Natural killer cell treated with Interleukin-12 subunit alpha and Interleukin-12 subunit beta and Interleukin-15 and Interleukin-18, amount 100 ng/mL, for 72 hours (primary cell): ENCODE measurements around the gene PDE4D. TPM values are rescaled to one million over a fixed set of nuclear protein-coding genes. Genes with fewer than 3 reads are reported as not detected.
A peak's percentile ranks its signal among the peaks of the same experiment; 100 is the strongest.

Source experiments
- ATAC-seq, 2 donors: fragments of 150-1000 bp; cut with Tn5 transposase in 1 of 2; sonication (Bioruptor Pico), chemical (Tn5 transposase) in 1 of 2; 2 replicates each; pipeline ENCODE4 v1.10.0; 2021
- DNase-seq: peaks from one replicate; pipeline ENCODE4 v3.0.0; 2022; ENCODE audit warnings: low spot score
- H3K27ac Mint-ChIP-seq, 2 donors: 1 replicate in 1 of 2; 2 replicates in 1 of 2; pipeline ENCODE4 v1.8.0; 2022; ENCODE audit warnings: mixed read lengths in 2 of 2, mild to moderate bottlenecking in 1 of 2, moderate library complexity in 1 of 2
- H3K27me3 Mint-ChIP-seq, 2 donors: 1 replicate in 1 of 2; 2 replicates in 1 of 2; pipeline ENCODE4 v1.8.0; 2022; ENCODE audit warnings: mixed read lengths in 2 of 2
- H3K36me3 Mint-ChIP-seq: one replicate; pipeline ENCODE4 v1.8.0; 2022; ENCODE audit warnings: mixed read lengths
- H3K4me1 Mint-ChIP-seq, 2 donors: 1 replicate in 1 of 2; 2 replicates in 1 of 2; pipeline ENCODE4 v1.8.0; 2022; ENCODE audit warnings: low read depth in 2 of 2, mixed read lengths in 2 of 2, mild to moderate bottlenecking in 1 of 2
- H3K4me3 Mint-ChIP-seq: one replicate; pipeline ENCODE4 v1.8.0; 2022; ENCODE audit warnings: mixed read lengths
- H3K9me3 Mint-ChIP-seq: 2 replicates; pipeline ENCODE4 v1.8.0; 2022; ENCODE audit warnings: mixed read lengths
- total RNA-seq, 2 donors: library from RNA; stranded (reverse); gene quantifications; one replicate each; pipeline ENCODE4 v1.2.3, GENCODE V29; 2022

Gene PDE4D
- total RNA-seq, 2 donors from 2014 or later: 55.0 to 80.5 TPM

DNA sequence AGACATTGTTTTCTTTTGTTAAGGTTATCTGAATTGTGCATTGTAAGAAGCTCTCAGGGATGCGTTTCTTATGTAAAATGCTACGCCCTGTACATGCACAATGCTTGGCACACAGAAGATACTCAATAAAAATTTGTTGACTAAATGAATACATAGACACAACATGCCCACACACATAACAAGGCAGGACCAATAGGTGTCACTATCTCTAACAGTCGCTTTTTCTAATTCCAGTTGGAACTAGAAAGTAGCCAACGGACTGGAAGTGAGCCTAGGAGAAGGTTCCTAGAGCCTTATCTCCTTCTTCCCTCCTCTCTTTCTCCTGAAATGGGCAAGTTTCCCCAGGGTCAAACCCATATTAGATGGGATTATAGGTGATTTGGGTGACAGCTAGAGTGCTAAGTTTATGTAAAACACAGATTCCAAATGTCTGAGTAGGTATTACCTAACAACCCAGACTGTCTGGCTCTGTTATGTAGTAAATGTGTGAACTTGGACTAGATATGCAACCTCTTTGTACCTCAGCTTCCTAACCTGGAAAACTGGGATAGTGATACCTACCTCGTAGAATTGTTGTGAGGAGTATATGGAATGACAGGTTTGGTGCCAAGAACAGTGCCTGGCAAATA, 707.7 kb downstream of the PDE4D start:
- Mint-ChIP-seq H3K27me3 (peaks cover 10 to 20% of the 10 kb centered on the region in 2 donors), H3K9me3 (no peaks in the 10 kb centered on the region), H3K4me1 (peaks cover 4 to 6% of the 10 kb centered on the region in 2 donors), H3K27ac (no peak overlapping the region), H3K4me3 (no peak overlapping the region), H3K36me3 (no peaks in the 10 kb centered on the region)
- DNase-seq (no peak), ATAC-seq (no peak)

DNA sequence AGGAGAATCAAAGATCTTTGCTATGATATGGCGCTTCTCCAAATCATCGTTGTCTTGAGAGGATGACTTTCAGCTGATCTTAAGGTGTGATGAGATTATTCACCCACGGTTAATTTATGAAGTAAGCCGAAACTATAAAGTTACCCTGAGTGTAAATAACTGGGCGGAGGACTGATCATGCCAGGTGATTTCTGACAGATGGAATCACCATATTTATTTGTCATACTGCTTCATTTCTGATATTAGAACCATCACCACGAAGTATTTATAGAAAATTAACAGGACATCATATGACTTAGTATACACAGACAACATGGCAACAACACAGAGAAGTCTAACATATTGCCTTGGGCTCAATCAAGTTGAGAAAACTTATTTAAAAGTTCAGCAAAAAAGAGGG, 708.8 kb downstream of the PDE4D start:
- ATAC-seq (no peak), DNase-seq (no peak)
- Mint-ChIP-seq H3K4me3 (no peak overlapping the region), H3K9me3 (no peaks in the 10 kb centered on the region), H3K27me3 (peaks cover 10 to 20% of the 10 kb centered on the region in 2 donors), H3K36me3 (no peaks in the 10 kb centered on the region), H3K27ac (no peak overlapping the region), H3K4me1 (peaks cover 4 to 6% of the 10 kb centered on the region in 2 donors)

DNA sequence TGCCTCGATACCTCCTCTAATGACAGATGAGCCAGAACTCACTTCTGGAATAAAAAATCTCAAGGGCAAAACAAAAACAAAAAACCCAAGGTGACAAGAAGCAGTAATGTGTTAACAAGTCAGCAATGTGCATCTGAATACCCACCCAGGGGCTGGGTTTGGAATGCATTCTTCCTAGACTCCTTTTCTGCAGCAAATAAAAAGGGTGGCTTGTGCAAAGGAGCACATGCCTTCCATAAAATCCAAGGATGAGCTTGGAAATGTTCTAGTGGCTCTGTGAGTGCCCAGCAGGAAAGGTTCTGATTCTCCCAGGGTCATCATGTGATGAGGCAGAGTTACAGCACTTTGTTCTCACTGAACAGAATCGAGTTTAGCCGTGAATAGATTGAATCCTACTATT, 710.8 kb downstream of the PDE4D start:
- Mint-ChIP-seq H3K9me3 (no peaks in the 10 kb centered on the region), H3K4me3 (no peak overlapping the region), H3K36me3 (no peaks in the 10 kb centered on the region), H3K27ac (no peak overlapping the region), H3K27me3 (peaks cover 3 to 6% of the 10 kb centered on the region in 2 donors), H3K4me1 (peaks cover 0 to 7% of the 10 kb centered on the region in 2 donors)
- ATAC-seq (no peak), DNase-seq (no peak)

DNA sequence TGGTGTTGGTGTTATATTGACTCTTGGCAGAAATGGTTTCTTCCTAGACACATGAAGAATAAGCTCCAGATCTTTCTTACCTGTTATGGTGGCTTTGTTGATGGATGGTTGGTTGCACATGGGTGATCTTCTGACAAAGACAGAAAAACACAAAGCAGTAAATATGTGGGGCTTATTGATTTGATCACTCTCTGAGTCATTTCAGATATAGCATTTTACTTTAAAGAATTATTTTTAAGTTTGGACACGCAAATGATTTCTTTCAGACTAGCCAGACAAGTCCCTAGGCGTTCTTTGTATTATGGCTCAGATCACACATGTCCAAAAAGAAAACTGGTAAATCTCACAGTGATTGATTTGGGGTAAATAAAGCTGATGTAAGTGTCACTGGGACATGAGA, 713.0 kb downstream of the PDE4D start:
- H3K4me1 Mint-ChIP-seq: peaks cover 0 to 12% of the 10 kb centered on the region in 2 donors
- no peaks in the 10 kb centered on the region for H3K36me3 Mint-ChIP-seq
- H3K27me3 Mint-ChIP-seq: peaks cover 3 to 6% of the 10 kb centered on the region in 2 donors
- no peaks in the 10 kb centered on the region for H3K9me3 Mint-ChIP-seq
- ATAC-seq: no peak
- DNase-seq: no peak
- no peak overlapping the region for H3K27ac Mint-ChIP-seq
- no peak overlapping the region for H3K4me3 Mint-ChIP-seq

DNA sequence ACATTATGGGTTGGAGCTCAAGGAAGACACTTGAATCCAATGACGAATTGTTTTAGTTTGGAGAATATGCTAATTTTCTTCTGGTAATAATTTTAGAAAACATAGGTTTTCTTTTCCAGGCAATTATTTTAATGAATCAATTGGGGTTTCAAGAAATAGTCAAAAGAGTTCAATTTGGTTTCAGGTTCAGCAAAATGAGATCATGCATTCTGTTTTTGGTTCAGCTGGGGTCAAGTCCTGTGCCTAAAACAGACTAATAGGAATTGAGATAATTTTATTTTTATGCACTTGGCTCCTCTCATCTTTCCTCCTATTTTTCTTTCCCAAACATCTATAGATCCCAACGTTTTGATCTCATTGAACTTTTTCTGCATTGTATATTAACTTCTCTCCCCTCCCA, 713.8 kb downstream of the PDE4D start:
- ATAC-seq: no peak
- DNase-seq: no peak
- Mint-ChIP-seq H3K9me3 (no peaks in the 10 kb centered on the region), H3K4me3 (no peak overlapping the region), H3K36me3 (no peaks in the 10 kb centered on the region), H3K27ac (no peak overlapping the region), H3K4me1 (peaks cover 0 to 12% of the 10 kb centered on the region in 2 donors), H3K27me3 (peaks cover 3 to 6% of the 10 kb centered on the region in 2 donors)

DNA sequence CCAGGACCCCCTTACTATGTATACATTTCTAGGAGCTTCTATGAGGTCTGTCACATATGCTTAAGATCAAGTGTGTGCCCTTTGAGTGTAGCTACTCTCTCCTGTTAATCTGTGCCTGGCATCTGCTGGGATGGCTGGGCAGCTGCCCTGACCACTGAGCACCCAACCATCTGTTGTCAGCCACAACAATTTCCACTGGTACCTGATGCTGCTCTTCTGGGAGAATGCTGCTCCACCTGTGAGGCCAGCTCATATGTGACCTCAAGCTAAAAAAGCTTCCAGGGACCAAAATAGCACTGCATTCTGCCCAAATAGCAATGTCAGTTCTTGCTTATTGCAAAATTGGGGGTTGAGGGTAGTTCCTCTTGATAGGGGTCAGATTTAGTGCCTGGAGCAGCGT, 715.0 kb downstream of the PDE4D start:
- peak overlapping the region; percentile 38 to 50 for H3K27ac Mint-ChIP-seq
- H3K4me1 Mint-ChIP-seq: peaks cover 0 to 12% of the 10 kb centered on the region in 2 donors
- ATAC-seq (no peak), DNase-seq (no peak)
- H3K4me3 Mint-ChIP-seq: no peak overlapping the region
- no peaks in the 10 kb centered on the region for H3K27me3 Mint-ChIP-seq
- H3K36me3 Mint-ChIP-seq: no peaks in the 10 kb centered on the region
- no peaks in the 10 kb centered on the region for H3K9me3 Mint-ChIP-seq

DNA sequence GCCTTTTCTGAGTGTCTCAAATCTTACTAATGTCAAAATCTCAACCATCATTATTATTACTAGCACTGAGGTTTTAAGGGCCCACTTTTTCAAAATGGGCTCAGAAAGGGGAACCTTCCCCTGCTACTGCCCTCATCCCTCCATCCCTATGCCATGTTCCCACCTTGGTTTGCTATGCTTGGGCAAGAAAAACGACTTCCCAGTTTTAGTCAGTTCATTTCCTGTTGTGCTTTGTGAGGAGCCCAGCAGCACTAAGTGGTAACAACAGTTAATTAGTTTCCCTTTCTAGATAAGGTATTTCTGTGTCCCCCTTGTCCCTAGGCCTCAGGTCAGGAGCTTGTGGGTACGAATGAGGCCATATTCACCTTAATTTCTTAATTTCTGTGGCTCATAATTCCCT, 715.5 kb downstream of the PDE4D start:
- Mint-ChIP-seq H3K9me3 (no peaks in the 10 kb centered on the region), H3K27me3 (no peaks in the 10 kb centered on the region), H3K4me1 (peaks cover 0 to 12% of the 10 kb centered on the region in 2 donors), H3K4me3 (no peak overlapping the region), H3K36me3 (no peaks in the 10 kb centered on the region), H3K27ac (peak overlapping the region; percentile 38 to 50)
- DNase-seq (no peak), ATAC-seq (peak in 1 of 2 donors; percentile 41)

DNA sequence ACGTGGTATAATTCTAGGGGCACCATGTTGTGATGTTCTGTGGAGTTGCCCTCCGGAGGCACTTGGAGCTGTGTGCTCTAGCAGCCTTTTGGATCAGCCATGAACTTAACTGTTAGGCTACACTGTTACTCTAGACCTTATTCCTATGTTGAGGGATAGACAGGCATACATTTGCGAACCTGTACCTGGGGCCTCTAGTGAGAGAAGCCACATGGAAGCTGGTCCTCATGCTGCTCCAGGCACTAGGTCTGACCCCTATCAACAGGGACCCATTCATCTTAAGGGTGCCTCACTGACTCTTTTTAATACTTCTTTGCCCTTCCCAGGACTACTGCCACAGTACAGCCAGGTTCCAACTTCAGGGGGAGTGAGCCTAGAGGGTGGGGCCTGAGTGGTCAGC, 715.9 kb downstream of the PDE4D start:
- Mint-ChIP-seq H3K4me3 (no peak overlapping the region), H3K27me3 (no peaks in the 10 kb centered on the region), H3K36me3 (no peaks in the 10 kb centered on the region), H3K9me3 (no peaks in the 10 kb centered on the region), H3K4me1 (peaks cover 0 to 12% of the 10 kb centered on the region in 2 donors), H3K27ac (peak overlapping the region; percentile 38 to 50)
- DNase-seq: no peak
- no peak for ATAC-seq

DNA sequence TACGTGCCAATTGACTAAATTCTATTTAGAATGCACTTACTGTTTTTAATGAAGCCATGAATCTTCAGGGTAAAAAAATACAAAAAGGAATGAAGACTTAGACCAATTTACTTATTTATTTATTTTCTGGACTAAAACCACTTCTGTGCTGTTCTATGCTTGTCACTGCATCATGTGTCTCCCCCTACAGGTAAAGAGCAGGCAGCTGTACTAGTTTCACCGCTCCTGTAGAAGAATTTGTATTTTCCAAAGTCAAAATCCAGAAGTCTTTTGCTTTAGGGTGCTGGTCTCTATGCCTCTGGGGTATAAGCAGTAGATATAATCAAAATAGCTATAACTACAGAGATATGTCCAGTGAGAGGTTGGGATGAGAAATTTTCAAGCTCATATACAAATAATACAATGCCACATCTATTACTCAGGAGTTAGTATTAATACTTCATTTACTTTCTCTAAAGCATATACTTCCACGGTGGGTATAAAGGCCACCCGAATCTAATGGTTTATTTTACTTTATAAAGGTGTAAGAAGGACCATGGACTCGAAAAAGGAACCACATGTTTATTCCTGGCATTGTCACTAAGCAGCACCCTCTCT, 719.2 kb downstream of the PDE4D start:
- ATAC-seq (peak; percentile 76 to 84), DNase-seq (no peak)
- Mint-ChIP-seq H3K9me3 (no peaks in the 10 kb centered on the region), H3K27me3 (no peaks in the 10 kb centered on the region), H3K4me1 (peaks cover 0 to 17% of the 10 kb centered on the region in 2 donors), H3K27ac (peak overlapping the region in 1 of 2 donors; percentile 54), H3K4me3 (no peak overlapping the region), H3K36me3 (no peaks in the 10 kb centered on the region)

DNA sequence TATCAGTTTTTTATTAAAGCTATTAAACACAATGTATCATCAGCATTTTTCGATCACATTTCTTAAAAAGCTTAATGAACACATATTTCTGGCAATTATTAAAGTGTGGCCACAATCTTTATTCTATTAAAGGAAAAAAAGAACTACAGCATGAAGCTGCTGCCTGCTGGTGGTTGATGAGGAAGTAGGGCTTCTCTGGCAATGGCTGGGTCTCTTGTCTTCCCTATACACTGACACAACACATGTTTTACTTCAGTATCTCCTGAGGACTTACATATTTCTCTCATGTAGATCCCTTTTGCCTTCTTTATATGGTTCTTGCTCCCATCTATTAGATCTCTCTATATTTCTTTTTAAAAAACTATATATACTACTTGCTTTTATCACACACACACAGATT, 719.9 kb downstream of the PDE4D start:
- H3K4me3 Mint-ChIP-seq: no peak overlapping the region
- peak overlapping the region in 1 of 2 donors; percentile 54 for H3K27ac Mint-ChIP-seq
- no peaks in the 10 kb centered on the region for H3K27me3 Mint-ChIP-seq
- ATAC-seq (no peak), DNase-seq (no peak)
- peaks cover 0 to 17% of the 10 kb centered on the region in 2 donors for H3K4me1 Mint-ChIP-seq
- H3K36me3 Mint-ChIP-seq: no peaks in the 10 kb centered on the region
- no peaks in the 10 kb centered on the region for H3K9me3 Mint-ChIP-seq

DNA sequence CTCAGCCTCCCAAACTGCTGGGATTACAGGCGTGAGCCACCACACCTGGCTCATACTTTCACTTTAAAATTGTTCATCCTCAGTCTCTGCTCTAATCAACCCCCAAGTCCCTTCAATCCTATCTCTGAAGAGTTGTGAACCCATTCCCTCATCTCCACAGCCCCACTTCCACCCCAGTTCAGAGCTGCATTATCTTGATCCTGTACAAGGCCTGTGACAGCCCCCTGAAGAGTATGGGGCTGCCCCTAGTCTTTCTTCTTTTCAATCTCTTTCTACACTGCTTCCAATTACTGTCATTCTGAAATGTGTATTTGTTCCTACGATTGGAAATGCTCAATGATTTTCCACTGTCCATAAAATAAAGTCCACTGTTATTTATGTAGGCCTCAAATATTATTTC, 722.4 kb downstream of the PDE4D start:
- Mint-ChIP-seq H3K9me3 (no peaks in the 10 kb centered on the region), H3K27ac (peak overlapping the region in 1 of 2 donors; percentile 2), H3K4me1 (peaks cover 0 to 5% of the 10 kb centered on the region in 2 donors), H3K36me3 (no peaks in the 10 kb centered on the region), H3K4me3 (no peak overlapping the region), H3K27me3 (no peaks in the 10 kb centered on the region)
- ATAC-seq: no peak
- no peak for DNase-seq

DNA sequence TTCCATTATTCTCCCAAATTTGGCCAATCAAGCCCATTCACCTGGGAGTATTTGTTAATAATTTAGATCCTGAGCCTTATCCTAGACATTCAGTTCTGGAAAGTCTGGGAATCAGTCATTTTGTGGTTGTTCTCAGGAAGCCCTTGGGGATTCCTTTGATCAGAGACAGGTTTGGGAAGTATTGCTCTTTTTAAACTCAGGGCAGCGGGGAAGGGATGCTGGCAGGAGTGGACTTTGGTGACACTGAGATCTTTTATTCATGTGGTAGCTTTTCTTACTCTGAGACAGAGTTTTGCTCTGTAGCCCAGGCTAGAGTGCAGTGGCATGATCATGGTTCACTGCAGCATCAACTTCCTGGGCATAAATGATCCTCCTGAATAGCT, 723.8 kb downstream of the PDE4D start:
- DNase-seq: no peak
- H3K9me3 Mint-ChIP-seq: no peaks in the 10 kb centered on the region
- no peaks in the 10 kb centered on the region for H3K36me3 Mint-ChIP-seq
- H3K27ac Mint-ChIP-seq: no peak overlapping the region
- no peak overlapping the region for H3K4me3 Mint-ChIP-seq
- no peaks in the 10 kb centered on the region for H3K27me3 Mint-ChIP-seq
- H3K4me1 Mint-ChIP-seq: peaks cover 0 to 5% of the 10 kb centered on the region in 2 donors
- ATAC-seq: no peak

DNA sequence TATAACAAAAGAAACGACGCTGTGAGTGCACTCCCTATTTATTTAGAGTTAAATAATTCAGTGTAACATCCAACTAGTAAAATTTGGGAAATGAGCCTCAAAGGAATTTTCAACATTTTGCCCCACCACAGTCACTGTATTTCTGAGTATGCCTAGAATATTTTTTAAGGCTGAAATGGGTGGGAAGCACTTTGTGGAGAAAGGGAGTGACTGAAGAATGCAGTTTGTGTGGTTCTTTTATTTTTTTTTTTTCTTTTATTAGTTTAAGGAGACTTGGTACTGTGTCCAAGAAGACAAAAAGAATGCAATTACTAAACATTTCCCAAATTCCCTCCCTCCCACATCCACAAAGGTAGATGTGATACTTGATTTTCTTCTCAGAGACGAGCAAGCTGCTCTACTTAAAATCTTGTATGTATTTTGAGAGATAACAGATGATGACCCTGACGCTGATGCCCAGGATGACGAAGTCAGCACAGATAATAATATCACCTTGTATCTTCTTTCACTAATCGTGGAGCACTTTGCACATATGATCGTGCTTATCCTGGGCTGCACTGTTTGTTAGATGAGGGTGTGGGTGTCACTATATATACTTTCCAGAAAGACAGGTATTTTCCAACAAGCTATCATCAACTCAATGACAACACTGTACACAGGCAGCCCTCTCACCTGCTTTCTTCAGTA, 724.3 kb downstream of the PDE4D start:
- Mint-ChIP-seq H3K4me3 (no peak overlapping the region), H3K9me3 (no peaks in the 10 kb centered on the region), H3K27ac (no peak overlapping the region), H3K4me1 (peaks cover 0 to 5% of the 10 kb centered on the region in 2 donors), H3K36me3 (no peaks in the 10 kb centered on the region), H3K27me3 (no peaks in the 10 kb centered on the region)
- ATAC-seq (no peak), DNase-seq (no peak)

DNA sequence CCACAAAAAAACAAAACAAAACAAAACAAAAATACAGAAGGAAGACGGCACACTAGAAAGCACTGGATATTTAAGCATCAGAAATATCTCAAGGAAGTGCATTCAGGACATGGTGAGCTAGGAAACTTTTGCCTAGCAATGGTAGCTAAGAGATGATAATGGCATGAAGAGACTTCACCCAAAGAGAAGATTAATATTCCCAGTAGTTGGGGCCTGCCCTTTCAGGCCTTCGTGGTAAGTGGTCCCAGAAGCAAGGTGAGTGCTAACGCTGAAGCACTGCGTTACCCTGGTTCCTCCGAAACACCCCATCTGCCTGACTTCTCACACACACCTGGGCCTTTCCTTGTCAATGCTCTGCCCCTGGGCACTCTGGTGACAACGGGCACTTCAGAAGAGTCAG, 725.5 kb downstream of the PDE4D start:
- DNase-seq: no peak
- Mint-ChIP-seq H3K4me3 (no peak overlapping the region), H3K27me3 (no peaks in the 10 kb centered on the region), H3K4me1 (peaks cover 0 to 5% of the 10 kb centered on the region in 2 donors), H3K36me3 (no peaks in the 10 kb centered on the region), H3K9me3 (no peaks in the 10 kb centered on the region), H3K27ac (peak overlapping the region in 1 of 2 donors; percentile 66)
- ATAC-seq: no peak
